A673 (cell line): ENCODE measurements around the gene SYTL5. TPM values are rescaled to one million over a fixed set of nuclear protein-coding genes. Genes with fewer than 3 reads are reported as not detected.

Source experiments
- BruUV-seq: library from RNA; stranded (reverse); fragments of 400-500 nt; replicated peaks from 2 replicates; lab custom pipeline; 2021; lab: Mats Ljungman, UMichigan
- CTCF ChIA-PET: fragments of 300-600 bp; sonication (Branson Sonifier 250); formaldehyde crosslinking; loops from one replicate; lab custom pipeline; 2022; ENCODE audit warnings: antibody characterized with exemption; lab: Charles Lee
- POLR2A ChIA-PET: fragments of 300-600 bp; sonication (Branson Sonifier 250); formaldehyde crosslinking; loops from one replicate; lab custom pipeline; 2022; ENCODE audit warnings: antibody characterized with exemption; ENCODE audit not compliant: low non-redundant PET; lab: Charles Lee
- DNase-seq: peaks from one replicate; pipeline ENCODE4 v3.0.0-alpha.2; 2015; ENCODE audit warnings: low spot score
- H3K27ac ChIP-seq: fragments of 200-600 bp; sonication (generic); 2 replicates; pipeline ENCODE4 v1.5.1; 2016; ENCODE audit warnings: mixed run types, low read depth, mild to moderate bottlenecking, mixed read lengths, antibody characterized with exemption, low read length; ENCODE audit not compliant: poor library complexity, severe bottlenecking
- H3K27me3 ChIP-seq: fragments of 200-600 bp; sonication (generic); replicated peaks from 2 replicates; pipeline ENCODE4 v1.6.1; 2017; ENCODE audit warnings: mixed run types, low read depth, mild to moderate bottlenecking, mixed read lengths, antibody characterized with exemption, low read length; ENCODE audit not compliant: insufficient read depth, poor library complexity
- H3K36me3 ChIP-seq: fragments of 200-600 bp; sonication (generic); 2 replicates; pipeline ENCODE4 v1.6.1; 2016; ENCODE audit warnings: mixed run types, mild to moderate bottlenecking, mixed read lengths, antibody characterized with exemption, low read length; ENCODE audit not compliant: insufficient read depth, poor library complexity, severe bottlenecking
- H3K4me1 ChIP-seq: fragments of 200-600 bp; sonication (generic); 2 replicates; pipeline ENCODE4 v1.6.1; 2017; ENCODE audit warnings: mixed run types, mild to moderate bottlenecking, mixed read lengths, antibody characterized with exemption, low read length; ENCODE audit not compliant: insufficient read depth, poor library complexity, severe bottlenecking
- H3K4me3 ChIP-seq: fragments of 200-600 bp; sonication (generic); 2 replicates; pipeline ENCODE4 v1.5.1; 2016; ENCODE audit warnings: low read depth, mixed run types, mild to moderate bottlenecking, mixed read lengths, low read length; ENCODE audit not compliant: poor library complexity, severe bottlenecking
- H3K9me3 ChIP-seq: fragments of 200-600 bp; sonication (generic); 2 replicates; pipeline ENCODE4 v1.6.1; 2016; ENCODE audit warnings: mixed run types, low read depth, mild to moderate bottlenecking, mixed read lengths, antibody characterized with exemption, low read length; ENCODE audit not compliant: poor library complexity, severe bottlenecking
- EZH2 ChIP-seq: fragments of 200-600 bp; sonication (generic); IDR thresholded peaks from 2 replicates; pipeline ENCODE4 v1.6.1; 2017; ENCODE audit warnings: borderline replicate concordance, low read depth, mild to moderate bottlenecking, mixed read lengths, antibody characterized with exemption, low read length; ENCODE audit not compliant: poor library complexity, severe bottlenecking
- intact Hi-C: fragments of 100-400 bp; cut with micrococcal nuclease; formaldehyde crosslinking; loops from one replicate; pipeline ENCODE4 v1.10.0; 2022; ENCODE audit not compliant: unreplicated experiment
- total RNA-seq: library from RNA; stranded (reverse); gene quantifications from 2 replicates; pipeline ENCODE4 v1.2.3, GENCODE V29; 2021
- TF ChIP-seq, protein P1 (sequence below): fragments of 300-800, 200-600 bp; sonication (generic); conservative IDR thresholded peaks from 2 replicates; pipeline ENCODE4 v1.5.1; 2017; ENCODE audit warnings: low read depth, mild to moderate bottlenecking, antibody characterized with exemption, low read length, moderate library complexity, mixed read lengths

Gene SYTL5
- total RNA-seq, 1 experiment from 2014 or later: 17.9 TPM

- H3K4me1 ChIP-seq: no peaks in the 10 kb centered on the region
- ChIA-PET CTCF (no interaction called here), POLR2A (no interaction called here)
- no TSS peak for BruUV-seq
- no peaks in the 10 kb centered on the region for H3K36me3 ChIP-seq
- intact Hi-C loops: no loop called here
- no peaks in the 10 kb centered on the region for H3K9me3 ChIP-seq
- no peak overlapping the region for H3K27ac ChIP-seq
- no peaks in the 10 kb centered on the region for H3K27me3 ChIP-seq
- no peak for DNase-seq
- no peak for TF ChIP-seq EZH2
- TF ChIP-seq, protein P1, sequence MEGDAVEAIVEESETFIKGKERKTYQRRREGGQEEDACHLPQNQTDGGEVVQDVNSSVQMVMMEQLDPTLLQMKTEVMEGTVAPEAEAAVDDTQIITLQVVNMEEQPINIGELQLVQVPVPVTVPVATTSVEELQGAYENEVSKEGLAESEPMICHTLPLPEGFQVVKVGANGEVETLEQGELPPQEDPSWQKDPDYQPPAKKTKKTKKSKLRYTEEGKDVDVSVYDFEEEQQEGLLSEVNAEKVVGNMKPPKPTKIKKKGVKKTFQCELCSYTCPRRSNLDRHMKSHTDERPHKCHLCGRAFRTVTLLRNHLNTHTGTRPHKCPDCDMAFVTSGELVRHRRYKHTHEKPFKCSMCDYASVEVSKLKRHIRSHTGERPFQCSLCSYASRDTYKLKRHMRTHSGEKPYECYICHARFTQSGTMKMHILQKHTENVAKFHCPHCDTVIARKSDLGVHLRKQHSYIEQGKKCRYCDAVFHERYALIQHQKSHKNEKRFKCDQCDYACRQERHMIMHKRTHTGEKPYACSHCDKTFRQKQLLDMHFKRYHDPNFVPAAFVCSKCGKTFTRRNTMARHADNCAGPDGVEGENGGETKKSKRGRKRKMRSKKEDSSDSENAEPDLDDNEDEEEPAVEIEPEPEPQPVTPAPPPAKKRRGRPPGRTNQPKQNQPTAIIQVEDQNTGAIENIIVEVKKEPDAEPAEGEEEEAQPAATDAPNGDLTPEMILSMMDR: no peak
- H3K4me3 ChIP-seq: no peak overlapping the region
These were observed 30.1 kb downstream of the SYTL5 start for GRCh38 chrX:38036466-38036865.

- Histone ChIP-seq H3K4me3 (no peak overlapping the region), H3K36me3 (no peaks in the 10 kb centered on the region), H3K27me3 (no peaks in the 10 kb centered on the region), H3K27ac (no peak overlapping the region), H3K9me3 (no peaks in the 10 kb centered on the region), H3K4me1 (no peaks in the 10 kb centered on the region)
- POLR2A ChIA-PET: no interaction called here
- DNase-seq: no peak
- no TSS peak for BruUV-seq
- intact Hi-C loops: no loop called here
- no peak for TF ChIP-seq EZH2
- TF ChIP-seq, protein P1: no peak
- CTCF ChIA-PET: no interaction called here
These were observed 32.1 kb downstream of the SYTL5 start for GRCh38 chrX:38038501-38038900.

- DNase-seq: peak; percentile 30
- Histone ChIP-seq H3K36me3 (no peaks in the 10 kb centered on the region), H3K27ac (no peak overlapping the region), H3K4me1 (peaks cover 8% of the 10 kb centered on the region), H3K9me3 (no peaks in the 10 kb centered on the region), H3K27me3 (no peaks in the 10 kb centered on the region), H3K4me3 (no peak overlapping the region)
- intact Hi-C loops: no loop called here
- CTCF ChIA-PET: no interaction called here
- POLR2A ChIA-PET: no interaction called here
- no peak for TF ChIP-seq EZH2
- TF ChIP-seq, protein P1: no peak
- BruUV-seq: no TSS peak
These were observed 34.9 kb downstream of the SYTL5 start for GRCh38 chrX:38041237-38041636.
